GM18867 (cell line): Measurements from ENCODE around the gene PLEKHO1.
"Not testable (repeated sequence)": the region's sequence is repeated elsewhere in the genome, so short reads cannot be mapped to it uniquely, and the experiment has no call there.

Source experiments
- ATAC-seq: cut with Tn5 transposase; IDR thresholded peaks from one replicate; pipeline ENCODE4 v1.9.1; 2021; ENCODE audit warnings: mild to moderate bottlenecking, moderate library complexity; ENCODE audit not compliant: unreplicated experiment

PLEKHO1 gene, protein sequence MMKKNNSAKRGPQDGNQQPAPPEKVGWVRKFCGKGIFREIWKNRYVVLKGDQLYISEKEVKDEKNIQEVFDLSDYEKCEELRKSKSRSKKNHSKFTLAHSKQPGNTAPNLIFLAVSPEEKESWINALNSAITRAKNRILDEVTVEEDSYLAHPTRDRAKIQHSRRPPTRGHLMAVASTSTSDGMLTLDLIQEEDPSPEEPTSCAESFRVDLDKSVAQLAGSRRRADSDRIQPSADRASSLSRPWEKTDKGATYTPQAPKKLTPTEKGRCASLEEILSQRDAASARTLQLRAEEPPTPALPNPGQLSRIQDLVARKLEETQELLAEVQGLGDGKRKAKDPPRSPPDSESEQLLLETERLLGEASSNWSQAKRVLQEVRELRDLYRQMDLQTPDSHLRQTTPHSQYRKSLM

DNA sequence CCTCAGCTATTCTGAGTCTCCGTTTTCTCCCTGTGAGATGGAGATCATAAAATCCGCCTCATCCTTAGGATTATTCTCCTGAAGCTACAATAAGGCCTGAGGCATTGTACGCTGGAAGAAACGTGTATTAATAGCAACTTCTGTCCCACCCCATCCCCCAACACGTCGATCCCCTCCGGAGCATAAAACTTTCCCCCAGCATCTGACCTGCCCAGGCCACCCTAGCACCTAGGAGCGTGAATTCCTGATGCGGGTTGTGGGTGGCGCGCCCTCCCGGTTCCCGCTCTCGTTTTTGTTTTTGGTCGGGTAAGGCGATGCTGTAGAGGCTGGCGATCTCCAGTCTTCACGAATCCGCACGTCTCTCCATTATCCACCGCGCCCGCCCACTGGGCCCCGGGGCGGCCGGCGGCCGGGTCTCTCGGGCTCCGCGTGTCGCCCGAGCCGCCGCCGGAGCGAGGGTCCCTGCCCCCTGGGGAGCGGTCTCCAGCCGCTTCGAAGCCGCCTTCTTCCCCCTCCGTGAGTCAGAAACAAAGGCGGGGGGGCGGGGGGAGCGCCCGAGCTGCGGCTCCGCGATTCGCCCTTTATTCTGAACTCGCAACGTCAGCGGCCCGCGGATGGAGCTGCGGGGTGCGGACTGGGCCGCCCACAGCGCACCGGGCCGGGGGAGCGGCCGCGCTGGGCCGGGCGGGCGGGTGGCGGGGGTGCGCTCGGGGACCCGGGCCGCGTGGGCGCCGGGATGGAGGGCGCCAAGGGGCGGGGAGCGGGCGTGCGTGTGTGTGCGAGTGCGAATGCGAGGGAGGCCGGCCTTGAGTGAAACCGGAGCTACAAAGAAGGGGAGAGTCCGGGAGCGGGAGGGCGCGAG lies at the start of gene PLEKHO1:
Gene PLEKHO1, plus strand, starts transcription at position 646 of the 862 bp plus-strand sequence. CDS start 342 bp downstream, outside the sequence.
- peak; percentile 53 for ATAC-seq

- ATAC-seq = no peak
Observed at GRCh38 chr1:150102986-150103385, 46.7 kb upstream of the PLEKHO1 start.

DNA sequence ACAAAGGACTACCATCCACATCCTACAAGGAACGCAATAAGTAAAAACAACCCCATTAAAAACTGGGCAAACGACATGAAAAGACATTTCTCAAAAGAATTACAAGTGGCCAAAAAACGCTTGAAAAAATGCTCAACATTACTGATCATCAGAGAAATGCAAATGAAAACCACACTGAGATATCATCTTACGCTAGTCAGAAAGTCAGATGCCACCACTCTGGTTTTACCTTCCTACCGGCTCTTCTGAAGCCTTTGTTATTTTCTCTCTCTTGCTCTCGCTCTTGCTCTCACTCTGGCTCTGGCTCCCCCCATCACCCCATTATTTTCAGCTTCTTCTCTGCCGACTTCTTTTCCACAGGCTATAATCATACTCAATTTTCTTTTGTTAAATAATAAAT lies 43.4 kb upstream of the PLEKHO1 start:
- no peak for ATAC-seq

GRCh38 chr1:150109586-150109985 lies 40.1 kb upstream of the PLEKHO1 start:
- ATAC-seq = no peak

- ATAC-seq = no peak
Observed at GRCh38 chr1:150110116-150110515, 39.6 kb upstream of the PLEKHO1 start.

DNA sequence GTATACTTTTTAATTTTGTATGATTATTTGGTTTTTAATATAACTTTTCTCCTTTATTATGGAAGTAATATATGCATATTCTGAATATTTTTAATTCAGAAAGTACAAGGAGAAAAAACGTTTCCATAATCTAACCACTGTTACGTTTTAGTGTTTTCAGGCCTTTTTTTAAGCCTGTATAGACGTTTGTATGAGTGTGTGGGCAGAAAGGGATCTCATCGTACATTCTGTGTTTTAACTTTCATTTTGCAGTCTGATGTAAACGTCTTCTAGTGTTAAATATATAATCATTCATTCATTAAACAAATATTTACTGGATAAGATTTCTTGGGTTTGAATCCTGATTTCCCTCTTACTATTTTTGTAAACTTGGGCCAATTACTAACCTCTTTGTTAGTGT lies 38.0 kb upstream of the PLEKHO1 start:
- no peak for ATAC-seq

- no peak for ATAC-seq
Observed at GRCh38 chr1:150115121-150115520, 34.6 kb upstream of the PLEKHO1 start.

GRCh38 chr1:150118716-150119115 lies 31.0 kb upstream of the PLEKHO1 start:
- ATAC-seq = no peak

DNA sequence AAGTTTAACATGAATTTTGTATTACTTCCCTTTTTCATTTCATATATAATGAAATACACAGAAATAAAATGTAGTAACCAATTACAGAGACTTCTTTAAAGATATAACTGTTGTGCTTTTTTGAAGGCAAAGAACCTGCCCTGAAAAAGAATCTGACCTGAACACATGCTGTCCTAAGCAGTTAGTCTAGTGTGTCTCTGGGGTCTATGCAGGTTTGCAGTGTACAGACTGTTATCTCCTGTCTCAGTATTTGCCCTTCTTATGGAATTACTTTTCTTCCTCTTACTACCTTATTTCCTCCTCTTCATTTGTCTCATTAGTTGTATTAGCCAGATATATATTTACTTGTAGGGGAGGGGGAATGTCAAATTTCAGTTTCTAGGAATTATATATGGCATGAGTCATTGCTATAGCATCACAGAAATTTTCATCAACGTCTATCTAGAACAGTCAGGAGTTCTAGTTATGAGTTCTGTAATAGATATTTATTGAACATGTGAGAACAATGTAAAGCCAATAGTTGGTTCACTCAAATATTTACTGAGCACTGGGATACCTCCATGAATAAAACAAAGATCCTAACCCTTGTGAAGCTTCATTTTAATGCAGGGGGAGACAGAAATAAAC lies 28.4 kb upstream of the PLEKHO1 start:
- ATAC-seq = no peak

- ATAC-seq = no peak
Observed at GRCh38 chr1:150126811-150127210, 22.9 kb upstream of the PLEKHO1 start.

DNA sequence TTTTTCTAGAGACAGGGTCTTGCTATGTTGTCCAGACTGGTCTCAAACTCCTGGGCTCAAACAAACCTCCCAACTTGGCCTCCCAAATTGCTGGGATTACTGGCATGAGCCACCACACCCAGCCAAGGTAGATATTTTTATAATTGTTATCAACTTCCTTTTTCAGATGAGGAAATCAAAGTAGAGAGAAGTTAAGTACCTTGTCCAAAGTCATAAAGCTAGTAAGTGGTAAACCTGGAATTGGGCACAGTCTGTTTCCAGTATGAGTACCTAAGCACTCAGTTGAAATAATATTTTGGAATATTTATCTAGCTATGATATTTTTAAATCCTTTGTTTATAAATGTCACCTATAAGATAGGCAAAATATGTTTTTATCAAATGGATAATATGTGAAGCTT lies 22.3 kb upstream of the PLEKHO1 start:
- no peak for ATAC-seq

DNA sequence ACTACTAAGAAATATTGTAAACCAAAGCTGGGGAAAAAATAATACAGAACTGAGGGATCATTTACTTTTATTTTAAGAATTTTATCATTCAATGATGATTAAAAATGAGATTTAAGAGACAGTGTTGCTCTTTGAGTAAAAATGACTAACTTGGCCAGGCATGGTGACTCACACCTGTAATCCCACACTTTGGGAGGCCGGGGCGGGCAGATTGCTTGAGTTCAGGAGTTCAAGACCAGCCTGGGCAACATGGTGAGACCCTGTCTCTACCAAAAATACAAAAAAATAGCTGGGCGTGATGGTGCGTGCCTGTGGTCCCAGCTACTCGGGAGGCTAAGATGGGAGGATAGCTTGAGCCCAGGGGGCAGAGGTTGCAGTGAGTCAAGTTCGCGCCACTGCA lies 21.8 kb upstream of the PLEKHO1 start:
- no peak for ATAC-seq

GRCh38 chr1:150132372-150132771 lies 17.3 kb upstream of the PLEKHO1 start:
- ATAC-seq = no peak

- ATAC-seq = no peak
Observed at GRCh38 chr1:150134537-150134936, 15.2 kb upstream of the PLEKHO1 start.

DNA sequence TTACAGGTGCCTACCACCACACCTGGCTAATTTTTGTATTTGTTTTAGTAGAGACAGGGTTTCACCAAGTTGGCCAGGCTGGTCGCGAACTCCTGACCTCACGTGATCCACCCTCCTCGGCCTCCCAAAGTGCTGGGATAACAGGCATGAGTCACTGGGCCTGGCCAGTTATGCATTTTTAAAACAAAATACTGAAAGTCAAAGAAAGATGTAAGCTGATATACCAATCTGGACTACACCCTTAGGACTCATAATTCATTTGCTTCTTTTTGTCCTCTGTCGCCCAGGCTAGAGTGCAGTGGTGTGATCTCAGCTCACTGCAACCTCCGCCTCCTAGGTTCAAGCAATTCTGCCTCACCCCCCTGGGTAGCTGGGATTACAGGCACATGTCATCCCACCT lies 14.3 kb upstream of the PLEKHO1 start:
- not testable (repeated sequence) for ATAC-seq

GRCh38 chr1:150138044-150138443 lies 11.7 kb upstream of the PLEKHO1 start:
- ATAC-seq = no peak

- no peak for ATAC-seq
Observed at GRCh38 chr1:150141452-150141851, 8.3 kb upstream of the PLEKHO1 start.

- ATAC-seq = no peak
Observed at GRCh38 chr1:150142083-150142482, 7.6 kb upstream of the PLEKHO1 start.

DNA sequence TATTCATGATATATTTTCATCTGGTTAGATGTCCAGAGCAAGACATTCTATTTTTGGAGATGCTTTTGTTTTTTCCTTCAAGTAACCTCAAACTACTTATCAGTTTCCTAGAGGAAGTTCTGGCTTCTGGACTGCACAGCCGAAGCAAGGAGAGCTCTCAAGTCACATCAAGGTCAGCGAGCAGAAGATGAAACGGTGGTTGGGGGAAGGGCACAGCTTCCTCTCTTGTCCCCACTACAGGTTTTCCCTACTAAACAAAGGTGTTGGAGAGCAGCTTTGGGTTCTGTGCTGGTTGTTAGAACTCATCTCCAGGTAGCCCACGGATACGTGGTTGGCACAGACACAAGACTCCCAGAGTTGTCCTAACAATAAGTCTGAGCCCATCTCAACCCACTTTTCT lies 5.1 kb upstream of the PLEKHO1 start:
- ATAC-seq = no peak

DNA sequence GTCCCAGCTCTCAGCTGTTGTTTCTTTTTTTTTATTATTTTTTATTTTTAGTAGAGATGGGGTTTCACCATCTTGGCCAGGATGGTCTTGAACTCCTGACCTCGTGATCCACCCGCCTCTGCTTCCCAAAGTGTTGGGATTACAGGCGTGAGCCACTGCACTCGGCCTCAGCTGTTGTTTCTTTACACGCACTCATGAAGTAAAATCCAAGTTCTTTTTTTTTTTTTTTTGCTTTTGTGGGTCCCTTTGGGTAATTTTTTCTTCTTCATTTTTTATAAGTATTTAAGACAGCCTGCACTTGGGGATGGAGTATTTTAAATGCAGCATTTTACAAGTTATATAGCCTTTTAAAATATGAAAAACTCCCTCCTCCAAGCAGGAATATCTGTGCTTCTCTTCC lies 3.7 kb upstream of the PLEKHO1 start:
- ATAC-seq = not testable (repeated sequence)

- no peak for ATAC-seq
Observed at GRCh38 chr1:150146849-150147542, 2.7 kb upstream of the PLEKHO1 start.
